B cell (primary cell): ENCODE results near the gene CABLES2. TPM values are rescaled to one million over a fixed set of nuclear protein-coding genes. Genes with fewer than 3 reads are reported as not detected.

ENCODE experiments used
- ATAC-seq: fragments of 200-7000 bp; cut with Tn5 transposase; one replicate; pipeline ENCODE4 v1.10.0; 2021; ENCODE audit warnings: low read depth, mild to moderate bottlenecking, moderate number of reproducible peaks, moderate library complexity
- CTCF ChIA-PET: fragments of 350-600 bp; sonication (Branson Sonifier 250); formaldehyde crosslinking; loops from one replicate; lab custom pipeline; 2021; ENCODE audit warnings: antibody characterized with exemption, inconsistent platforms; lab: Charles Lee
- POLR2A ChIA-PET: fragments of 350-600 bp; sonication (Branson Sonifier 250); formaldehyde crosslinking; loops from one replicate; lab custom pipeline; 2021; ENCODE audit warnings: antibody characterized with exemption; lab: Charles Lee
- DNase-seq: peaks from one replicate; pipeline ENCODE4 v3.0.0; 2013
- H2AFZ ChIP-seq: 2 replicates; pipeline ENCODE4 v1.6.1; 2012; ENCODE audit warnings: mild to moderate bottlenecking, low read depth, low read length; ENCODE audit not compliant: insufficient read depth, poor library complexity, severe bottlenecking
- H3K27ac ChIP-seq, 2 donors: 1 replicate in 1 of 2; 2 replicates in 1 of 2; pipeline ENCODE4 v1.5.1; 2012 to 2013; ENCODE audit warnings: low read length in 2 of 2, mild to moderate bottlenecking in 2 of 2, moderate library complexity in 1 of 2
- H3K27me3 ChIP-seq, 4 experiments: fragments of 200-600 bp in 1 of 4; sonication (generic) in 1 of 4; replicated peaks in 1 of 4; 1 replicate in 2 of 4; 2 replicates in 2 of 4; pipeline versions ENCODE4 v1.6.1 to v1.7.0; 2013 to 2016; ENCODE audit warnings: low read length in 3 of 4, mild to moderate bottlenecking in 2 of 4, mixed read lengths in 1 of 4, moderate library complexity in 1 of 4; ENCODE audit not compliant: insufficient read depth in 4 of 4, control insufficient read depth in 3 of 4; ENCODE audit errors: control extremely low read depth in 1 of 4
- H3K36me3 ChIP-seq, 2 experiments: replicated peaks in 1 of 2; 1 replicate in 1 of 2; 2 replicates in 1 of 2; pipeline versions ENCODE4 v1.6.1 to v1.7.1; 2013; ENCODE audit warnings: low read length in 1 of 2; ENCODE audit not compliant: insufficient read depth in 2 of 2, control insufficient read depth in 1 of 2; ENCODE audit errors: control extremely low read depth in 1 of 2, extremely low read depth in 1 of 2
- H3K4me1 ChIP-seq, 2 donors: fragments of 200-600 bp in 1 of 2; sonication (generic) in 1 of 2; 1 replicate in 1 of 2; 2 replicates in 1 of 2; pipeline versions ENCODE4 v1.5.1 to v1.6.1; 2013 to 2017; ENCODE audit warnings: low read length in 2 of 2; ENCODE audit not compliant: control insufficient read depth in 2 of 2, insufficient read depth in 2 of 2
- H3K4me2 ChIP-seq: replicated peaks from 2 replicates; pipeline ENCODE3; 2012; ENCODE audit warnings: mild to moderate bottlenecking, low read depth, low read length; ENCODE audit not compliant: poor library complexity, severe bottlenecking
- H3K4me3 ChIP-seq, 5 experiments: fragments of 200-600 bp in 1 of 5; sonication (generic) in 1 of 5; 1 replicate in 3 of 5; 2 replicates in 2 of 5; pipeline versions ENCODE4 v1.5.1 to v1.7.0; 2011 to 2016; ENCODE audit warnings: low read length in 4 of 5, mild to moderate bottlenecking in 4 of 5, low read depth in 2 of 5, control low read depth in 1 of 5, moderate library complexity in 1 of 5; ENCODE audit not compliant: insufficient read depth in 1 of 5; ENCODE audit errors: control extremely low read depth in 1 of 5, extremely low read depth in 1 of 5
- H3K79me2 ChIP-seq: fragments of 200-600 bp; sonication (generic); one replicate; pipeline ENCODE4 v1.6.0; 2016; ENCODE audit warnings: low read length; ENCODE audit not compliant: control insufficient read depth, insufficient read depth
- H3K9ac ChIP-seq: fragments of 200-600 bp; sonication (generic); 2 replicates; pipeline ENCODE4 v1.6.1; 2017; ENCODE audit warnings: mild to moderate bottlenecking, low read length, moderate library complexity
- H3K9me3 ChIP-seq, 3 donors: one replicate each; pipeline versions ENCODE4 v1.6.1 to v1.7.1; 2013; ENCODE audit warnings: low read length in 2 of 3; ENCODE audit not compliant: control insufficient read depth in 2 of 3, insufficient read depth in 1 of 3; ENCODE audit errors: control extremely low read depth in 1 of 3
- H4K20me1 ChIP-seq: 2 replicates; pipeline ENCODE4 v1.6.0; 2012; ENCODE audit warnings: mild to moderate bottlenecking, low read length; ENCODE audit not compliant: insufficient read depth, control insufficient read depth, poor library complexity, severe bottlenecking
- H3K27ac Mint-ChIP-seq: one replicate; pipeline ENCODE4 v1.8.0; 2021; ENCODE audit warnings: mixed read lengths
- H3K27me3 Mint-ChIP-seq: one replicate; pipeline ENCODE4 v1.8.0; 2021; ENCODE audit warnings: mixed read lengths
- H3K4me1 Mint-ChIP-seq: one replicate; pipeline ENCODE4 v1.8.0; 2021; ENCODE audit warnings: mixed read lengths
- H3K4me3 Mint-ChIP-seq: one replicate; pipeline ENCODE4 v1.8.0; 2021; ENCODE audit warnings: mixed read lengths
- H3K9me3 Mint-ChIP-seq: one replicate; pipeline ENCODE4 v1.8.0; 2022; ENCODE audit warnings: mixed read lengths; ENCODE audit not compliant: insufficient read depth
- CTCF ChIP-seq: fragments of 200-600 bp; IDR thresholded peaks from one replicate; pipeline ENCODE4 v1.8.0; 2022; ENCODE audit warnings: antibody characterized with exemption, mild to moderate bottlenecking
- EZH2 ChIP-seq: IDR thresholded peaks from 2 replicates; pipeline ENCODE4 v1.6.1; 2012; ENCODE audit warnings: borderline replicate concordance, low read depth, mild to moderate bottlenecking, moderate library complexity, low read length; ENCODE audit not compliant: insufficient read depth, poor library complexity, severe bottlenecking
- WGBS: methylation state at CpG from one replicate; pipeline ENCODE4 v1.1.5; 2013; ENCODE audit warnings: missing lambda C conversion rate; ENCODE audit not compliant: insufficient coverage; 5-methylcytosine and 5-hydroxymethylcytosine counted together
- intact Hi-C: fragments of 100-400 bp; cut with micrococcal nuclease; formaldehyde crosslinking; loops from one replicate; pipeline ENCODE4 v1.10.0; 2022
- polyA plus RNA-seq: library from polyadenylated mRNA; depleted of rRNA; stranded (reverse); fragments of >200 nt; gene quantifications from 2 replicates; pipeline ENCODE4 v1.2.3, GENCODE V29; 2012
- total RNA-seq, 2 donors: library from RNA; stranded (reverse); fragments of 120-200 nt in 1 of 2; gene quantifications; 1 replicate in 1 of 2; 2 replicates in 1 of 2; pipeline versions ENCODE4 v1.2.3 to v1.2.4, GENCODE V29; 2013 to 2022

CABLES2 gene
- total and polyA plus RNA-seq, 2 donors (not counting 1 experiment from before 2014, with no cell fraction given), result 4.8 to 8.2 TPM

- no peaks in the 10 kb centered on the region for H3K9me3 ChIP-seq
- H3K4me2 ChIP-seq, result no peak overlapping the region
- H3K9me3 Mint-ChIP-seq, result peaks cover 4% of the 10 kb centered on the region
- no peak overlapping the region for H3K27ac Mint-ChIP-seq
- intact Hi-C loops, result no loop called here
- TF ChIP-seq EZH2 (no peak), CTCF (no peak)
- H3K27ac ChIP-seq, result no peak overlapping the region
- H2AFZ ChIP-seq, result no peak overlapping the region
- no peak overlapping the region for H3K9ac ChIP-seq
- 93% methylated on average over 22 of the region's 22 CpGs for WGBS
- H4K20me1 ChIP-seq, result no peaks in the 10 kb centered on the region
- H3K4me1 Mint-ChIP-seq, result peaks cover 11% of the 10 kb centered on the region
- H3K4me3 ChIP-seq, result no peak overlapping the region
- no peaks in the 10 kb centered on the region for H3K36me3 ChIP-seq
- ChIA-PET CTCF (no interaction called here), POLR2A (no interaction called here)
- peaks cover 0 to 4% (median 0%) of the 10 kb centered on the region in 4 experiments for H3K27me3 ChIP-seq
- no peak for DNase-seq
- no peak overlapping the region for H3K4me3 Mint-ChIP-seq
- H3K4me1 ChIP-seq, result peaks cover 0 to 10% of the 10 kb centered on the region in 2 donors
- no peaks in the 10 kb centered on the region for H3K79me2 ChIP-seq
- no peaks in the 10 kb centered on the region for H3K27me3 Mint-ChIP-seq
- no peak for ATAC-seq
Measured at GRCh38 chr20:62378215-62378614, 28.9 kb downstream of the CABLES2 start.

- H3K27me3 Mint-ChIP-seq, result no peaks in the 10 kb centered on the region
- Histone ChIP-seq H3K27me3 (peaks cover 0 to 4% (median 0%) of the 10 kb centered on the region in 4 experiments), H3K27ac (no peak overlapping the region), H3K79me2 (no peaks in the 10 kb centered on the region), H2AFZ (no peak overlapping the region), H3K9ac (no peak overlapping the region), H3K4me2 (no peak overlapping the region), H3K36me3 (no peaks in the 10 kb centered on the region), H4K20me1 (no peaks in the 10 kb centered on the region), H3K4me3 (no peak overlapping the region), H3K4me1 (peaks cover 0 to 7% of the 10 kb centered on the region in 2 donors), H3K9me3 (no peaks in the 10 kb centered on the region)
- ATAC-seq, result no peak
- H3K27ac Mint-ChIP-seq, result no peak overlapping the region
- DNase-seq, result no peak
- CTCF ChIA-PET, result interaction anchor here (1.3 kb wide), 1 partner anchor 10 kb away, joined by 4 read pairs; no protein-coding TSS in a partner anchor
- no peak overlapping the region for H3K4me3 Mint-ChIP-seq
- H3K4me1 Mint-ChIP-seq, result peaks cover 8% of the 10 kb centered on the region
- intact Hi-C loops, result no loop called here
- 84% methylated on average over 9 of the region's 15 CpGs for WGBS
- TF ChIP-seq EZH2 (no peak), CTCF (no peak)
- POLR2A ChIA-PET, result no interaction called here
- H3K9me3 Mint-ChIP-seq, result peaks cover 4% of the 10 kb centered on the region
Measured at GRCh38 chr20:62377615-62378178, 29.4 kb downstream of the CABLES2 start.
